ENCODE data around the gene EPHA1.
"Not testable (repeated sequence)": the region's sequence is repeated elsewhere in the genome, so short reads cannot be mapped to it uniquely, and the experiment has no call there.

Gene EPHA1

GRCh38 chr7:143429770-143430698 is 21.4 kb upstream of the EPHA1 start:
- DNase-seq = peak; percentile 15

GRCh38 chr7:143426479-143427142 is 18.0 kb upstream of the EPHA1 start:
- DNase-seq = no peak

GRCh38 chr7:143424476-143424875 is 15.8 kb upstream of the EPHA1 start:
- not testable (repeated sequence) for DNase-seq

- DNase-seq = no peak
These were observed 13.4 kb upstream of the EPHA1 start for GRCh38 chr7:143422033-143422432.

- DNase-seq = not testable (repeated sequence)
These were observed 12.0 kb upstream of the EPHA1 start for GRCh38 chr7:143420624-143421023.

GRCh38 chr7:143419880-143420279 is 11.2 kb upstream of the EPHA1 start:
- DNase-seq = no peak

- peak; percentile 8 for DNase-seq
These were observed 10.2 kb upstream of the EPHA1 start for GRCh38 chr7:143418681-143419458.

- DNase-seq = peak; percentile 16
These were observed 9.2 kb upstream of the EPHA1 start for GRCh38 chr7:143417734-143418383.

GRCh38 chr7:143416565-143417149 is 8.0 kb upstream of the EPHA1 start:
- peak; percentile 59 for DNase-seq

- DNase-seq = peak; percentile 25
These were observed 7.2 kb upstream of the EPHA1 start for GRCh38 chr7:143415742-143416397.

- DNase-seq = not testable (repeated sequence)
These were observed 6.6 kb upstream of the EPHA1 start for GRCh38 chr7:143415209-143415608.

GRCh38 chr7:143413123-143413522 is 4.5 kb upstream of the EPHA1 start:
- no peak for DNase-seq

- no peak for DNase-seq
These were observed 3.5 kb upstream of the EPHA1 start for GRCh38 chr7:143411976-143412708.

- peak; percentile 74 for DNase-seq
These were observed 1.9 kb upstream of the EPHA1 start for GRCh38 chr7:143410521-143411004.

- DNase-seq = no peak
These were observed 387 bp downstream of the EPHA1 start for GRCh38 chr7:143408252-143408685.

GRCh38 chr7:143407287-143408251 is 1.1 kb downstream of the EPHA1 start:
- peak; percentile 21 for DNase-seq

GRCh38 chr7:143406002-143406357 is 2.7 kb downstream of the EPHA1 start:
- no peak for DNase-seq

GRCh38 chr7:143405173-143406001 is 3.3 kb downstream of the EPHA1 start:
- peak; percentile 13 for DNase-seq

- DNase-seq = not testable (repeated sequence)
These were observed 6.4 kb downstream of the EPHA1 start for GRCh38 chr7:143402233-143402632.
